ENCODE data around the gene GPC2. TPM values are rescaled to one million over a fixed set of nuclear protein-coding genes. Genes with fewer than 3 reads are reported as not detected.
"Not testable (repeated sequence)": the region's sequence is repeated elsewhere in the genome, so short reads cannot be mapped to it uniquely, and the experiment has no call there.

Gene GPC2
- total RNA-seq, 1 experiment from 2014 or later, result 45.2 TPM

DNA sequence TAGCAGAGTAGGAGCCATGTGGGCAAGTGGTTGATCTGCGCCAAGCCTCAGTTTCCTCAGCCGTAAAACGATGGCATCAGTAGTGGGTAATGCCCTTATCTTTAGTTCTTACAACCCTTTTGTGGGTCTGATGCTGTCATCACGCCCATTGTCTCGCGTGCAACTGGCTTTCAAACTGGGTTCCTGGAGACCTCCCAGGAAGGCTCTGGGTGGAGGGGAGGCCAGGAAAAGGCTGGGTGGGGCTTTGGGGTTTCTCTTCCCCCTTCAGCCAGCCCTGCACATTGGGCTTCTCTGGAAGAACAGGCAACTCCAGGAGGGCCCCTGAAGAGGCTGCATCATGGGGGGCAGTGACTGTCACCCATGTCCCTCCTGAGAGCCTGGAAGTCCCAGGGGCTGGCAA is 47.7 kb upstream of the GPC2 start:
- not testable (repeated sequence) for H2BK20ac ChIP-seq (ENCODE audit: low read depth, low read length, poor library complexity, severe bottlenecking); H3K4me1 Mint-ChIP-seq; H2BK5ac ChIP-seq (ENCODE audit: insufficient read length, low read length); H3K79me2 ChIP-seq (ENCODE audit: insufficient read depth, low read length); H4K20me1 ChIP-seq (ENCODE audit: control insufficient read depth, insufficient read depth, insufficient read length); H3K4ac ChIP-seq (ENCODE audit: low read depth, low read length); H3K9me3 Mint-ChIP-seq; H3K4me1 ChIP-seq (ENCODE audit: insufficient read depth, low read length); H3K9me3 ChIP-seq (ENCODE audit: control insufficient read depth, low read depth, low read length); H3K56ac ChIP-seq (ENCODE audit: insufficient read length, low read depth, low read length); H2BK12ac ChIP-seq (ENCODE audit: insufficient read length, low read depth, low read length); H4K91ac ChIP-seq (ENCODE audit: insufficient read length, low read depth, low read length); H3K23ac ChIP-seq (ENCODE audit: insufficient read length, low read depth, low read length); H3K4me3 Mint-ChIP-seq; H2AFZ ChIP-seq (ENCODE audit: low read length); H3K9ac ChIP-seq (ENCODE audit: extremely low read depth, insufficient read length, low read length); H3K27me3 ChIP-seq (ENCODE audit: insufficient read depth, low read length); H3K27me3 Mint-ChIP-seq (ENCODE audit: low read depth); H3K79me1 ChIP-seq (ENCODE audit: insufficient read depth, low read depth, low read length, poor library complexity, severe bottlenecking); H4K5ac ChIP-seq (ENCODE audit: insufficient read length, low read depth, low read length); H2AK5ac ChIP-seq (ENCODE audit: insufficient read length, low read length); H3K18ac ChIP-seq (ENCODE audit: insufficient read length, low read depth, low read length); H3K23me2 ChIP-seq (ENCODE audit: insufficient read length, low read depth, low read length, poor library complexity, severe bottlenecking); DNase-seq; H3K27ac Mint-ChIP-seq; H3K14ac ChIP-seq (ENCODE audit: insufficient read depth, low read length); H3T11ph ChIP-seq (ENCODE audit: low read length); H4K8ac ChIP-seq (replicated peaks; ENCODE audit: insufficient read length, low read depth, low read length); H2BK120ac ChIP-seq (ENCODE audit: low read depth, low read length, poor library complexity, severe bottlenecking); H2BK15ac ChIP-seq (ENCODE audit: low read depth, low read length); H3K27ac ChIP-seq (ENCODE audit: insufficient read length, low read depth, low read length); H3K4me2 ChIP-seq (ENCODE audit: insufficient read depth, insufficient read length, low read length)
- peaks cover 4 to 17% (median 15%) of the 10 kb centered on the region in 3 experiments; a peak in 5 of 7 replicates for H3K36me3 Mint-ChIP-seq (ENCODE audit: insufficient read depth in 1 of 3, low read depth in 3 of 3)
- no CpG with 5 or more reads among the region's 6 CpGs for WGBS (ENCODE audit: extremely low coverage, insufficient read length, low lambda C conversion rate)

GRCh38 chr7:100223376-100223927 is 46.3 kb upstream of the GPC2 start:
- not testable (repeated sequence) for H3K9me3 ChIP-seq (ENCODE audit: control insufficient read depth, low read depth, low read length); H4K5ac ChIP-seq (ENCODE audit: insufficient read length, low read depth, low read length); H3K23ac ChIP-seq (ENCODE audit: insufficient read length, low read depth, low read length); H3K27ac Mint-ChIP-seq; H3K4me1 ChIP-seq (ENCODE audit: insufficient read depth, low read length); H3K23me2 ChIP-seq (ENCODE audit: insufficient read length, low read depth, low read length, poor library complexity, severe bottlenecking); H3K4me2 ChIP-seq (ENCODE audit: insufficient read depth, insufficient read length, low read length); H2BK12ac ChIP-seq (ENCODE audit: insufficient read length, low read depth, low read length); H3K56ac ChIP-seq (ENCODE audit: insufficient read length, low read depth, low read length); H3T11ph ChIP-seq (ENCODE audit: low read length); H2BK20ac ChIP-seq (ENCODE audit: low read depth, low read length, poor library complexity, severe bottlenecking); H4K20me1 ChIP-seq (ENCODE audit: control insufficient read depth, insufficient read depth, insufficient read length); H2BK120ac ChIP-seq (ENCODE audit: low read depth, low read length, poor library complexity, severe bottlenecking); DNase-seq; H4K91ac ChIP-seq (ENCODE audit: insufficient read length, low read depth, low read length); H4K8ac ChIP-seq (replicated peaks; ENCODE audit: insufficient read length, low read depth, low read length); H3K9me3 Mint-ChIP-seq; H3K14ac ChIP-seq (ENCODE audit: insufficient read depth, low read length); H3K4me1 Mint-ChIP-seq; H2AFZ ChIP-seq (ENCODE audit: low read length); H2BK15ac ChIP-seq (ENCODE audit: low read depth, low read length); H3K79me2 ChIP-seq (ENCODE audit: insufficient read depth, low read length); H3K27me3 Mint-ChIP-seq (ENCODE audit: low read depth); H3K9ac ChIP-seq (ENCODE audit: extremely low read depth, insufficient read length, low read length); H3K18ac ChIP-seq (ENCODE audit: insufficient read length, low read depth, low read length); H3K27me3 ChIP-seq (ENCODE audit: insufficient read depth, low read length); H2BK5ac ChIP-seq (ENCODE audit: insufficient read length, low read length); H3K27ac ChIP-seq (ENCODE audit: insufficient read length, low read depth, low read length); H2AK5ac ChIP-seq (ENCODE audit: insufficient read length, low read length); H3K79me1 ChIP-seq (ENCODE audit: insufficient read depth, low read depth, low read length, poor library complexity, severe bottlenecking); H3K4ac ChIP-seq (ENCODE audit: low read depth, low read length); H3K4me3 Mint-ChIP-seq
- H3K36me3 Mint-ChIP-seq (ENCODE audit: insufficient read depth in 1 of 3, low read depth in 3 of 3), result peaks cover 4 to 17% (median 15%) of the 10 kb centered on the region in 3 experiments; a peak in 5 of 7 replicates
- WGBS (ENCODE audit: extremely low coverage, insufficient read length, low lambda C conversion rate), result no CpG with 5 or more reads among the region's 17 CpGs

All from H9 (cell line).